Astrocyte (in vitro differentiated cells and primary cell): ENCODE data around the gene RBPJ. TPM values are rescaled to one million over a fixed set of nuclear protein-coding genes. Genes with fewer than 3 reads are reported as not detected.
"Not testable (repeated sequence)": the region's sequence is repeated elsewhere in the genome, so short reads cannot be mapped to it uniquely, and the experiment has no call there.

Experiments used
- DNase-seq: peaks from one replicate; pipeline ENCODE4 v3.0.0-alpha.2; 2010; ENCODE audit warnings: low read depth
- FAIRE-seq: peaks from 2 replicates; lab custom pipeline; 2011; peaks lifted over from hg19 to GRCh38; lab: Jason Lieb, UNC
- H2AFZ ChIP-seq: 2 replicates; pipeline ENCODE4 v1.6.0; 2012; ENCODE audit warnings: low read depth, low read length, inconsistent platforms
- H3K27ac ChIP-seq: 2 replicates; pipeline ENCODE4 v1.5.1; 2011; ENCODE audit warnings: low read depth, low read length, inconsistent platforms
- H3K27me3 ChIP-seq: 2 replicates; pipeline ENCODE4 v1.6.0; 2011; ENCODE audit warnings: low read length, inconsistent platforms; ENCODE audit not compliant: insufficient read depth
- H3K36me3 ChIP-seq: 2 replicates; pipeline ENCODE4 v1.5.1; 2011; ENCODE audit warnings: low read length, inconsistent platforms; ENCODE audit not compliant: insufficient read depth
- H3K4me1 ChIP-seq: 2 replicates; pipeline ENCODE4 v1.5.1; 2011; ENCODE audit warnings: low read length, inconsistent platforms; ENCODE audit not compliant: insufficient read depth
- H3K4me2 ChIP-seq: 2 replicates; pipeline ENCODE4 v1.6.0; 2012; ENCODE audit warnings: low read length, inconsistent platforms
- H3K4me3 ChIP-seq: 2 replicates; pipeline ENCODE4 v1.5.1; 2011; ENCODE audit warnings: low read depth, mild to moderate bottlenecking, low read length, inconsistent platforms; ENCODE audit not compliant: insufficient read depth
- H3K79me2 ChIP-seq: 2 replicates; pipeline ENCODE4 v1.6.0; 2012; ENCODE audit warnings: mild to moderate bottlenecking, low read length, inconsistent platforms; ENCODE audit not compliant: insufficient read depth
- H3K9ac ChIP-seq: 2 replicates; pipeline ENCODE4 v1.6.0; 2012; ENCODE audit warnings: mild to moderate bottlenecking, low read length, inconsistent platforms
- H3K9me3 ChIP-seq: 2 replicates; pipeline ENCODE4 v1.5.1; 2012; ENCODE audit warnings: low read depth, mild to moderate bottlenecking, low read length, inconsistent platforms; ENCODE audit not compliant: insufficient read depth
- H4K20me1 ChIP-seq: 2 replicates; pipeline ENCODE4 v1.6.0; 2012; ENCODE audit warnings: low read length, inconsistent platforms; ENCODE audit not compliant: insufficient read depth
- H3K27ac Mint-ChIP-seq: one replicate; pipeline ENCODE4 v1.8.0; 2021; ENCODE audit warnings: mild to moderate bottlenecking, mixed read lengths; ENCODE audit not compliant: unreplicated experiment
- H3K27me3 Mint-ChIP-seq: one replicate; pipeline ENCODE4 v1.8.0; 2021; ENCODE audit warnings: low read depth, mixed read lengths; ENCODE audit not compliant: unreplicated experiment
- H3K36me3 Mint-ChIP-seq: one replicate; pipeline ENCODE4 v1.8.0; 2021; ENCODE audit warnings: low read depth, mixed read lengths; ENCODE audit not compliant: unreplicated experiment
- H3K4me1 Mint-ChIP-seq: one replicate; pipeline ENCODE4 v1.8.0; 2021; ENCODE audit warnings: low read depth, mixed read lengths; ENCODE audit not compliant: unreplicated experiment
- H3K4me3 Mint-ChIP-seq: one replicate; pipeline ENCODE4 v1.8.0; 2021; ENCODE audit warnings: mild to moderate bottlenecking, moderate library complexity, mixed read lengths; ENCODE audit not compliant: unreplicated experiment
- H3K9me3 Mint-ChIP-seq: one replicate; pipeline ENCODE4 v1.8.0; 2021; ENCODE audit warnings: mild to moderate bottlenecking, mixed read lengths; ENCODE audit not compliant: unreplicated experiment
- CTCF ChIP-seq: IDR thresholded peaks from 2 replicates; pipeline ENCODE4 v1.5.1; 2011; ENCODE audit warnings: low read depth, mild to moderate bottlenecking, inconsistent platforms, low read length, moderate library complexity; ENCODE audit not compliant: insufficient read depth
- EZH2 ChIP-seq: IDR thresholded peaks from 2 replicates; pipeline ENCODE4 v1.6.1; 2012; ENCODE audit warnings: mild to moderate bottlenecking, low read length, inconsistent platforms; ENCODE audit not compliant: insufficient read depth
- total RNA-seq: library from RNA; stranded (reverse); gene quantifications from 2 replicates; pipeline ENCODE4 v1.2.1, GENCODE V29; 2021

The RBPJ gene
- total RNA-seq, 1 donor from 2014 or later, result 96.3 TPM

GRCh38 chr4:26354491-26354890 is 33.7 kb downstream of the RBPJ start:
- no peaks in the 10 kb centered on the region for H3K9me3 ChIP-seq
- H3K9me3 Mint-ChIP-seq, result no peaks in the 10 kb centered on the region
- no peak for FAIRE-seq

GRCh38 chr4:26355392-26356052 is 34.7 kb downstream of the RBPJ start:
- Mint-ChIP-seq H3K4me3 (no peak overlapping the region), H3K27me3 (no peaks in the 10 kb centered on the region), H3K4me1 (peaks cover 10% of the 10 kb centered on the region), H3K27ac (no peak overlapping the region), H3K36me3 (no peaks in the 10 kb centered on the region), H3K9me3 (no peaks in the 10 kb centered on the region)
- Histone ChIP-seq H3K4me2 (no peak overlapping the region), H3K4me1 (peaks cover 4% of the 10 kb centered on the region), H4K20me1 (peaks cover 77% of the 10 kb centered on the region), H3K4me3 (no peak overlapping the region), H3K79me2 (peaks cover 98% of the 10 kb centered on the region), H2AFZ (no peak overlapping the region), H3K9me3 (no peaks in the 10 kb centered on the region), H3K36me3 (no peaks in the 10 kb centered on the region), H3K9ac (no peak overlapping the region), H3K27me3 (no peaks in the 10 kb centered on the region), H3K27ac (no peak overlapping the region)
- no peak for DNase-seq
- no peak for FAIRE-seq
- no peak for TF ChIP-seq EZH2
- TF ChIP-seq CTCF, result no peak

More at GRCh38 chr4:26354491-26354890, 33.7 kb downstream of the RBPJ start:
- Histone ChIP-seq H3K9ac (no peak overlapping the region), H2AFZ (no peak overlapping the region), H3K27me3 (no peaks in the 10 kb centered on the region), H3K79me2 (peaks cover 98% of the 10 kb centered on the region), H3K4me2 (no peak overlapping the region), H3K27ac (no peak overlapping the region), H4K20me1 (peaks cover 82% of the 10 kb centered on the region), H3K4me1 (peaks cover 4% of the 10 kb centered on the region), H3K4me3 (no peak overlapping the region), H3K36me3 (no peaks in the 10 kb centered on the region)
- Mint-ChIP-seq H3K36me3 (no peaks in the 10 kb centered on the region), H3K27me3 (no peaks in the 10 kb centered on the region), H3K4me1 (peaks cover 14% of the 10 kb centered on the region), H3K4me3 (no peak overlapping the region), H3K27ac (no peak overlapping the region)
- TF ChIP-seq CTCF, result no peak
- TF ChIP-seq EZH2, result no peak
- no peak for DNase-seq

- no peak overlapping the region for H3K4me2 ChIP-seq
- TF ChIP-seq CTCF, result no peak
- TF ChIP-seq EZH2, result no peak
Measured at GRCh38 chr4:26356081-26356501, 35.3 kb downstream of the RBPJ start.

GRCh38 chr4:26359521-26359920 is 38.7 kb downstream of the RBPJ start:
- H3K4me1 Mint-ChIP-seq, result peaks cover 28% of the 10 kb centered on the region
- H3K4me1 ChIP-seq, result peaks cover 11% of the 10 kb centered on the region
- not testable (repeated sequence) for H3K9ac ChIP-seq, H3K36me3 Mint-ChIP-seq, H3K27me3 Mint-ChIP-seq, H2AFZ ChIP-seq, H3K4me3 ChIP-seq, H3K27me3 ChIP-seq, H3K27ac ChIP-seq, H3K36me3 ChIP-seq, H3K4me2 ChIP-seq, H3K9me3 ChIP-seq, FAIRE-seq, DNase-seq, H3K4me3 Mint-ChIP-seq, H3K9me3 Mint-ChIP-seq, H3K27ac Mint-ChIP-seq
- H3K79me2 ChIP-seq, result peaks cover 99% of the 10 kb centered on the region
- peaks cover 63% of the 10 kb centered on the region for H4K20me1 ChIP-seq

More at GRCh38 chr4:26356081-26356501, 35.3 kb downstream of the RBPJ start:
- Histone ChIP-seq H3K27ac (no peak overlapping the region), H3K9me3 (no peaks in the 10 kb centered on the region), H2AFZ (no peak overlapping the region), H4K20me1 (peaks cover 78% of the 10 kb centered on the region), H3K36me3 (no peaks in the 10 kb centered on the region), H3K4me1 (peaks cover 4% of the 10 kb centered on the region), H3K9ac (no peak overlapping the region), H3K4me3 (no peak overlapping the region), H3K27me3 (no peaks in the 10 kb centered on the region), H3K79me2 (peaks cover 98% of the 10 kb centered on the region)
- DNase-seq (peak; percentile 63), FAIRE-seq (no peak)
- H3K4me1 Mint-ChIP-seq, result peaks cover 15% of the 10 kb centered on the region
- no peak overlapping the region for H3K27ac Mint-ChIP-seq
- no peaks in the 10 kb centered on the region for H3K27me3 Mint-ChIP-seq
- no peak overlapping the region for H3K4me3 Mint-ChIP-seq
- H3K9me3 Mint-ChIP-seq, result no peaks in the 10 kb centered on the region
- H3K36me3 Mint-ChIP-seq, result no peaks in the 10 kb centered on the region
